KBM-7 (cell line): ENCODE measurements around the gene TAF5L.
"Not testable (repeated sequence)": the region's sequence is repeated elsewhere in the genome, so short reads cannot be mapped to it uniquely, and the experiment has no call there.

ENCODE experiments used
- DNase-seq: peaks from one replicate; pipeline ENCODE4 v3.0.0-alpha.2; 2015
- in situ Hi-C: fragments of 300-500 bp; cut with MboI; formaldehyde crosslinking; loops from 2 replicates; pipeline ENCODE4 v1.14.3; 2020; ENCODE audit warnings: low sequenced_read_pairs, low pct_unique_long_range_greater_than_20kb, mixed read lengths

TAF5L gene

GRCh38 chr1:229619614-229620013 lies 6.3 kb downstream of the TAF5L start:
- in situ Hi-C loops = loop anchor here (10.0 kb wide), 1 partner anchor 45 kb away; no protein-coding TSS in a partner anchor
- no peak for DNase-seq

DNA sequence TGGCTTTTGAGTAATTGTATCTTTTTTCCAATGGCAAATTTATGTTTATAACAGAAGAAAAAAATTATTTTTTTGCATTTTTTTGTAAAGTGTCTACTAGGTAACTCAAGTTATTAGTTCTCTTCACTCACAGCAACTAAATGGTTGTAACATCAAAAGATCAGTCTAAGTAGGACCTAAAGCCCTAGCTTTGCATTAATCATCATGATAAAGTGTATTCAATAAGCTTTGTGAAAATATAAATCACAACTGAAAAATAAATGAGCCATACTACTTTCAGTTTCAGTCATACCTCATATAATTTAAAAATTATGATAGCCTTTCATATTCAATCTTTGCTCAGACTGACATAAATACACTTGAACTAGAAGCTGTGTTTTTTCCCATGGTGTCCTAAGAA lies 6.9 kb downstream of the TAF5L start:
- DNase-seq = no peak
- in situ Hi-C loops = no loop called here

DNA sequence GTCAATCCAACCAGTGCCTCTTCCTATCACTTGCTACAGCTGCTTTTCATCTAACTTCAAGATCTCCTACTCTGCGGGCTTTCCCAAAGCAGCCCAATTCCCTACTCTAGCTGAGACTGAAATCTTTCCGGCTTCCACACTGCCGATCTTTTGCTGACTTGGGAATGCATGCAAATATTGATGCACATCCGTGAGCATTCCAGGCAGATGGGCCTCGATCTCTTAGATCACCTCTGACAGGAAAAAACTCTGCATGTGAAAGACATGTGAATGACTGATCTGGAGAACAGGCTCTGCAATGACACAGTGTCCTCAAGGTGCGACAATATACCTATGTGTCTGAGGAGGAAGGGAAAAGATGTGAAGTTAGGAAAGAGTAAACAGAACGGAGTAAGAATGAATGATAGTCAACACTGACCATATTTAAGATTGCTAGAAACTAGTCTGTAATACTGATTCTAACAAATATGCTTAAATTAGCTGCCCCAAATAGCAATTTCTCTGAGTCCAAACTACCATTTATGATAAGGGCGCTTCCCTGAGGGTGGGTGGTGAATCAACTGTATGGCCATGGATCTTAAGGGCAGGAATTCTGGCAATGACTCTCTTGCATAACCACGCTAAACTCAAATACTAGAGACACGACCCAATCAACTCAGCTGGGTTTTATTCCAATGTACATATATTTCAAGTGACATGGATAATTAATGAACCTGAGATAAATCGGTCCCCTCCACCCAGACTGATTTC lies 8.4 kb downstream of the TAF5L start:
- in situ Hi-C loops = no loop called here
- DNase-seq = no peak

DNA sequence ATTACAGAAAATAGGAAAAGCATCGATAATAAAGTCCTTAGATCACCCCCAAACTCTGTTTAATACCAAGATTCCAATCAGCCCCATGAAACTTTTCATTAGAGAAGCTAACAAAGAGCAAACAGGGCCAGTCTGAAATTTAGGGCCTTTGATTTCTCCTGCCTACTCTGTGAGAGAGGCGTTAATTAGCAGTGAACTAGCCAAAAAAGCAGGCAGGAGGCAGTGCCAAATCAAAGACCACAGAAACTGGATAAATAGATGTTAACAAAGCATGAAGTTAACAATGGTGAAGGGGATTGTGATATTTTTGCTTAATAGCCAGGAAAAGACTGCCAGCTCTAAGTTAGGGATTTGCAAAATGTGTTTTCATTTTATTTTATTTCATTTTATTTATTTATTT lies 11.2 kb downstream of the TAF5L start:
- in situ Hi-C loops = no loop called here
- no peak for DNase-seq

DNA sequence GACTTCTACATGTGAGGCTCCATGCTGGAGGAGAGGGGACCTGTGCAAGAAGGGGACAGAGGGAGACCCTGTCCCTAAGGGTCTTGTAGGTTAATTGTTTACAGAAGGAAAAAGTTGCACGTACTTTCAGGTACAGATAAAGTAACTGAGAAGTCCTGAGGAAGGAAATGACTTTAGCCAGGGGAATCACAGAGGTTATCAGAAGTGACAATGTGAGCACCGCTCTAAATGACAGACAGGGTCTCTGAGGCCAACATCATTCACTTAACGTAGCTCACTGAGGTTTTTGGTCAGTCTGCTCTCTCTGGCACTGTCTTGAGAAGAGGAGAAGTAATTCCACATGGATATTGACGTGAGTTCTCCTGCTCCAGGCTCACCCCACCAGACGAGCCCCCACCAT lies 12.0 kb downstream of the TAF5L start:
- no peak for DNase-seq
- in situ Hi-C loops = no loop called here

- in situ Hi-C loops = no loop called here
- no peak for DNase-seq
Measured at GRCh38 chr1:229608590-229608989, 17.3 kb downstream of the TAF5L start.

DNA sequence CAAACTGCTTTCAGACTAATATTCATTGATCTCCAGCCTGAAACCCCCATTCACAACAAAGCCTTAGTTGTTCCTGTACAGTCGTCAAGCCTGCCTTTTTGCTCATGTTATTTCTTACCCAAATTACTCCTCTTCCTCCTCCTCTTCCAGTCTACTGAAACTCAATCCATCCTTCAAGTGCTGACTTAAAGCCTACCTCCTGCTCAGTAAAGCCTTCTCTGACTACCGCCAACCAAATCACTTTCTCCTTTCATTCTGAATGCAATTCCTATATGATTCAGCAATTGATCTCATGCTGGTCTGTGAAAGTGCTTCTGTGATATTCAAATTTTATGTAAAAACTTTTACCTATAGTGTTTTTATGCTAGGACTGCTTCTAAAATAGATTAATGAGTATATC lies 18.6 kb downstream of the TAF5L start:
- in situ Hi-C loops = no loop called here
- no peak for DNase-seq

DNA sequence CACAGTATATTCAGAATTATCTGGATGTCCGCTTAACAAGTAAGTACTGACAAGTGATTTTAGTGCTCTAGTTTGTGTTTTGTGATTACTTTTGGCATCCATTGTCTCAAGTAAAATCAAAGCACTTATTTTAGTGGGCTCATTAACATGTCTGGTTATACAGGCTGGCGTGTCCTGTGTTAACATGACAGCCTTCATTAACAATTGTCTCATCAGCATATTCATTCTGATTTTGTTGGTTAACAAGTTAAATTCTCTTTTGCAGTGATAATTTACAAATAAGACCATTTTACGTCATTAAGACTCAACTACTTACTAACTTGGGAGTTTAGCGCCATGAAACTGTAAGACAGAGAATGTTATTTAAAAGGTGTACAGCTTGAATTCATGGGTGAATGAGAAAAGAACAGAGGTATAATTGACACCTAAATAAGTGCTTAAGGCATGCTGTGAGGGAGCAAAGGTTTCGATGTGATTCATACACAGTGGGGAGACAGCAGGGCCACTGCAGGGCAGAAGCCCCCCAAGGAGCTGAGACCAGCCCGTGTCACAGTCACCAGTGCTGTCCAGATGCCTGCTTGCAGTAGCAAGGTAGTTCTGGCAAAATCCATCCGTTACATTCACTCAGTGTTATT lies 22.4 kb downstream of the TAF5L start:
- in situ Hi-C loops = no loop called here
- DNase-seq = no peak

DNA sequence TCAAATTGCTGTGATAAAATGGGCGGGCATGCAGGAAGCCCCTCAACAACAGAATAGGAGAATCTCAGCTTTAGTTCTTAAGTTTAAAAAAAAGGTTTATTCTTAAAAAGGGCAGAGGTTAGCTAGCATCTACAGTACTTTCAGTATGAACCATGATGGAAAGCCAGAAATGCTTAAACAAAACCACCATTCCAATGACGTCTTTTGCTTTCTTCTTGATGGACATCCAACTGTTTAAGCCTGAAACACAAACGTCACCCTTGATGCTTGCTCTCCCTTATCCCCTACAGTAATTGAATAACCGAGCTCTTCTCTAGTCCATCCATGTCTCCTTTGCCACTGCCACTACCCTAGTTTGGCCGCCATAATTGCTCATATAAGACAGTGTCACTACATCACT lies 25.7 kb downstream of the TAF5L start:
- no peak for DNase-seq
- in situ Hi-C loops = no loop called here

GRCh38 chr1:229599218-229599954 lies 26.5 kb downstream of the TAF5L start:
- no peak for DNase-seq
- in situ Hi-C loops = no loop called here

DNA sequence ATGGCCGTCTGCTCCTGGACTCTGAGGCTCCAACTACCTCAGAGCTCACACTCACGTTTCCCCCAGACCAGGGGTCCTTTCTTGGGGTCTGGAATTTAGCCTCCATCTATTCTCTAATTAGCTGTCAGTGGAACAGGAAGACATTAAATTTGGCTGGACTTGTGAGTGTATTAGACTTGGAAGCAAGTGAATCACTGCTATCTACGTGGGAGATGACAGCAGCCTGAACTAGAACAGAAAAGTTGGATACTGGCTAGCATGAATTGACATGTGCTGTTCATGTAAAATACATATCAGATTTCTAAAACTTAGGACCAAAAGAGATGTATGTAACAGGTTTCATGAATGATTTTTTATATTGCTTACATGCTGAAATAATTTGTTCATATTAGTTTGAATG lies 28.0 kb downstream of the TAF5L start:
- in situ Hi-C loops = no loop called here
- DNase-seq = no peak

DNA sequence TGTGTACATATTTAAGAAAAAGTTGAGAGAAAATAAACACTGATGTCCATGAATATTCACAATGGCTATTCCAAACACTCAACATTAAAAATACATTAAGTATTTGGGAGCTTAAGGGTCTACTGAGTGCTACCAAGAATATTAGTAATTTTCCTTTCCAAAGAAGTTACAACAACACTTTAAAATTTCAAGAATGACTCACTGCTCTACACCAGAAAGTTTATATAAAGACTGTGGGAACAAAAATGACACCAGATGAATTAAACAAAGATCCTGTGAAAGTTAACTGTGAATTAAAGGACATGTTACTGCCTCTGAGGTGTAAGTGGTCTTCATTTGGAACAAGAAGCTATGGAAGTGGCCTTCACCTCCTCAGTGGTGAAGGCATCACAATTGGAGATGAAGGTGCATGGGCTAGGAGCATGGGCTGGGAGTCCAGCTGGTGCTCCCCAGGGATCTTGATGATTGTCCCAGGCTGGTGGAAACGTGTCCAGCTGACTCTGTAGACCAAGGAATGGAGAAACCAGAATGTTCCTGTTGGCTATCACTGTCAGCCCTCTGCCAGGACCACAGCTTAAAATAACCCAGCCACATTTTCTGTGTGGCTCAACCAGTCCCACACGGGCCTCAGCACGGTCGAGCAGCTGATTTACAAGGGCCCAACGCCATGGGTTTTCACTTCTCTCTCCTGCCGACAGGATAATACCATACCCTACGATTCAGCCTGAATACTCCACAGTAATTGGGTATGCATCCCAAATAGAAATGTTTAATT lies 28.8 kb downstream of the TAF5L start:
- DNase-seq = no peak

GRCh38 chr1:229595876-229596275 lies 30.0 kb downstream of the TAF5L start:
- in situ Hi-C loops, DNase-seq: not testable (repeated sequence)

More for the DNA sequence above, 28.8 kb downstream of the TAF5L start:
- in situ Hi-C loops = no loop called here

DNA sequence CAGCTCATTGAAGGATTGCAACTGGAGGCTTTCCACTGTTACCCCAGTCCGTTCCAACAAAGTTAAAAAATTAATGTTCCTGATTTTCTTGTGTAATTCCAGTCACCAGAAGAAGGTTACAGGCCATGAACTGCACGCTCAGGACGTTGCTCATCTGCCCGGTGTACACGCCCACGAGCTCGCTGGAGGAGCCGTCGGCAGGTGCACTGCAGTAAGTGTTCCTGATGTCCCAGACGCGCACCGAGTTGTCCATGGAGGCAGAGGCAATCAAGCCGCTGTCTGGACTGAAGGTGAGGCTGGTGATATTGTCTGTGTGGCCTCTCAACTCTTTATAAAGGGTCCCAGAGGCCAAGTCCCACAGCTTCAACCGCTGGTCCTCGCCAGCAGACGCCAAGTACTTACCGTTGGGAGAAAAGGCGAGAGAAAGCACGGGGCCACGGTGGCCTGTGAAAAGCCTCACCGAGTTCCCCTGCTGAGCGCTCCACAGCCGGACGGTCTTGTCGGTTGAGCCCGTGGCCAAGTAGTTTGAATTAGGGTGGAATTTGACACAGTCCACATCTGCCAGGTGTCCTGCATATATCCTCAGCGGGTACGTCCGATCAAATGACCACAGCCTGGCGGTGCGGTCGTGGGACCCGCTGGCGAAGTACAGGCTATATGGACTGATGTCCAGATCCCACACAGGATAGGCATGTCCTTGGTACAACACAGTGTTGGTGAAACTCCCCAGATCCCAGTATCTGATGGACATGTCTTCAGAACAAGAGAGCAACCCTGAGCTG lies 31.5 kb downstream of the TAF5L start:
- in situ Hi-C loops = no loop called here
- DNase-seq = no peak

- no peak for DNase-seq
- in situ Hi-C loops = no loop called here
Measured at GRCh38 chr1:229593800-229594199, 32.1 kb downstream of the TAF5L start.

DNA sequence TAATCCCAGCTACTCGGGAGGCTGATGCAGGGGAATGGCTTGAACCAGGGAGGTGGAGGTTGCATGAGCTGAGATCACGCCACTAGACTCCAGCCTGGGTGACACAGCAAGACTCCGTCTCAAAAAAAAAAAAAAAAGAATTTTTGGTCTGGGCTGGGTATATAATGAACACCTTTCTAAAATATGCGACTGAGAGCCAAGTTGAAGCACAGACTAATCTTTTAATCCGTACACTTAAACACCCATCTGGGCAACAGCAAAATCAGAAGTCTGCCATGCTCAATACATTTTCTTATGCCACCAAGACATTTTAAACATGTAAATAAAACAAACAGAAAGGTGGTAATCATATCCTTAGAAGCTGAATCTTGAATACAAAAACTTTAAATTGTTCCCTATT lies 35.8 kb downstream of the TAF5L start:
- in situ Hi-C loops = no loop called here
- no peak for DNase-seq

GRCh38 chr1:229585338-229585737 lies 40.6 kb downstream of the TAF5L start:
- in situ Hi-C loops = no loop called here

DNA sequence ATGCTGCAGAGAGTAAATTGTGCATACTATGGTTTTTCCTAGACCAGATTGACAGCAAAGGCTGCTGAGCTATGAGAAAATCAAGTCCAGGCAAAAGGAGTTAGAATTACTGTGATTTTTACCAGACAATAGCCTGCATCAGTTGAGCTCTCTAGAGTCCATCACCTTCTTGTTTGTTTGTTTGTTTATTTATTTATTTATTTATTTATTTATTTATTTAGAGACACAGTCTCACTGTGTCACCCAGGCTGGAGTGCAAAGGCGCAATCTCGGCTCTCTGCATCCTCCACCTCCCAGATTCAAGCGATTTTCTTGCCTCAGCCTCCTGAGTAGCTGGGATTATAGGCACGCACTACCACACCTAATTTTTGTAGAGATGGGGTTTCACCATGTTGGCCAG lies 43.2 kb downstream of the TAF5L start:
- DNase-seq = no peak
- in situ Hi-C loops = no loop called here

More at GRCh38 chr1:229585338-229585737, 40.6 kb downstream of the TAF5L start:
- no peak for DNase-seq
